ENCODE measurements around the gene CC2D1A. TPM values are rescaled to one million over a fixed set of nuclear protein-coding genes. Genes with fewer than 3 reads are reported as not detected.
A peak's percentile ranks its signal among the peaks of the same experiment; 100 is the strongest.

The CC2D1A gene
- total RNA-seq, 1 donor, result 16.6 TPM

GRCh38 chr19:13864046-13864666 lies 41.8 kb upstream of the CC2D1A start:
- no peak overlapping the region for H3K4me3 ChIP-seq (ENCODE audit: low read depth, low read length)
- DNase-seq (ENCODE audit: low read depth), result no peak
- TF ChIP-seq CTCF (IDR thresholded peaks at IDR 0.05; ENCODE audit: insufficient read depth, low read length), result no peak

GRCh38 chr19:13864667-13865570 lies 41.1 kb upstream of the CC2D1A start:
- no peak for TF ChIP-seq CTCF (IDR thresholded peaks at IDR 0.05; ENCODE audit: insufficient read depth, low read length)
- peak overlapping the region; percentile 61 for H3K4me3 ChIP-seq (ENCODE audit: low read depth, low read length)
- DNase-seq (ENCODE audit: low read depth), result no peak

GRCh38 chr19:13865571-13866462 lies 40.2 kb upstream of the CC2D1A start:
- peak overlapping the region; percentile 61 for H3K4me3 ChIP-seq (ENCODE audit: low read depth, low read length)
- no peak for DNase-seq (ENCODE audit: low read depth)
- no peak for TF ChIP-seq CTCF (IDR thresholded peaks at IDR 0.05; ENCODE audit: insufficient read depth, low read length)

GRCh38 chr19:13866463-13867046 lies 39.4 kb upstream of the CC2D1A start:
- H3K4me3 ChIP-seq (ENCODE audit: low read depth, low read length), result peak overlapping the region; percentile 61
- TF ChIP-seq CTCF (IDR thresholded peaks at IDR 0.05; ENCODE audit: insufficient read depth, low read length), result no peak
- DNase-seq (ENCODE audit: low read depth), result no peak

- no peak for TF ChIP-seq CTCF (IDR thresholded peaks at IDR 0.05; ENCODE audit: insufficient read depth, low read length)
- DNase-seq (ENCODE audit: low read depth), result no peak
- H3K4me3 ChIP-seq (ENCODE audit: low read depth, low read length), result no peak overlapping the region
Observed at GRCh38 chr19:13868663-13869062, 37.3 kb upstream of the CC2D1A start.

GRCh38 chr19:13869281-13869680 lies 36.7 kb upstream of the CC2D1A start:
- H3K4me3 ChIP-seq (ENCODE audit: low read depth, low read length), result no peak overlapping the region
- no peak for TF ChIP-seq CTCF (IDR thresholded peaks at IDR 0.05; ENCODE audit: insufficient read depth, low read length)
- DNase-seq (ENCODE audit: low read depth), result no peak
